ENCODE results near the gene CHSY1. TPM values are rescaled to one million over a fixed set of nuclear protein-coding genes. Genes with fewer than 3 reads are reported as not detected.

CHSY1 gene
- total RNA-seq, 1 experiment from 2014 or later: 82.3 TPM

DNA sequence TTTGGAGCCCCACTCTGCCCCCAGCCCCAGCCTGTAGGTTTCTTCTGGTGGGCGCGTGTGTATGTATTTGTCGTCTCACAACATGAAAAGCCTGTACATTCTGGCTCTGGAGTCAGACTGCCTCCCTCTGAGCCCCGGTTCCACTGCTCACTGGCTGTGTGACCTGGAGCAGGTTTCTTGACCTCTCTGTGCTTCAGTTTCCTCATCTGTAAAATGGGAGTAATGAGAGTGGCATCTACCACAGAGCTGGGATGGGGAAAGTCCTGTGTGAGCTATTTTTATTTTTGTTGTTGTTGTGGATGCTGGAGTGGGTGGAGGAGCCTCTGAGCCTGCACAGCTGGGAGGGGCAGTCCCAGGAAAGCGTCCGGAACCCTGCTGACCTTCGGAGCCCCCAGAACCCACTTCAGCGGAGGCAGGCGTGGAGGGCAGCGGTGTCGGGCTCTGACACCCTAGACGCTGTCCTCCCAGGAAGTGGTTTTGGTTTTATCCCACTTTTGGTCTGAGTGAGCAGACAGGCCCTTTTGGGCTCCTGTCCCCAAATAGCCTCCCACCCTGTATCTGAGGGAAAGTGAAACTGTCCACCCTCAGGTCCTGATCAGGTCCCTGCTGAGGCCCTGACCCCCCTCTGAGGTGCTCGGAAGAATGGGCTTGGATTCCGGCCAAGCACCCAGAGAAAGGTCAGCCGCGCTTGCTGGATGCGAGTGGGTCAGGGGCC, 103.5 kb downstream of the CHSY1 start:
- H3K4me1 ChIP-seq: peaks cover 28% of the 10 kb centered on the region
- no peaks in the 10 kb centered on the region for H3K36me3 ChIP-seq
- no peak overlapping the region for H3K4me3 ChIP-seq
- no peaks in the 10 kb centered on the region for H3K27me3 ChIP-seq
- peak overlapping the region; percentile 30 for H3K27ac ChIP-seq
- DNase-seq: peak; percentile 36 to 58
- H3K9me3 ChIP-seq (replicated peaks): no peaks in the 10 kb centered on the region

DNA sequence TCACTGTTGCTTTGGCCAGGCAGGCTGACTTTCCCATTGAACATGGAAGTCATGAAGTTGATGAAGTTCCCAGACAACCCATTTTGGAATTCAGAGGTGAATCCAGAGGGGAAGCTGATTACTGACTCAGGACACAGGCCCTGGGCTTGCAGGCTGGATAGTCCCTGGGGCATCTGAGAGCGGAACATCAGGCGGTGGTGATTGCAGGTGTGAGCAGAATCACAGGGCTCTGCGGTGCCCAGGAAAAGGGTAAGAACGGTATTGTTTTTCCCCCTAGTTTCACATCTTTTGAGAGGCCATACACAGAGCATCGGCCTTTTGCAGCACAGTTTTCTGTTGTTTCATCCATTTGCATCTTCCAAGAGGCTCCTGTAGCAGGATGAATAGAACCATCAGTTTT, 104.7 kb downstream of the CHSY1 start:
- Histone ChIP-seq H3K4me3 (no peak overlapping the region), H3K4me1 (peaks cover 28% of the 10 kb centered on the region), H3K27me3 (no peaks in the 10 kb centered on the region), H3K9me3 (replicated peaks) (no peaks in the 10 kb centered on the region), H3K27ac (no peak overlapping the region), H3K36me3 (no peaks in the 10 kb centered on the region)
- DNase-seq: no peak

DNA sequence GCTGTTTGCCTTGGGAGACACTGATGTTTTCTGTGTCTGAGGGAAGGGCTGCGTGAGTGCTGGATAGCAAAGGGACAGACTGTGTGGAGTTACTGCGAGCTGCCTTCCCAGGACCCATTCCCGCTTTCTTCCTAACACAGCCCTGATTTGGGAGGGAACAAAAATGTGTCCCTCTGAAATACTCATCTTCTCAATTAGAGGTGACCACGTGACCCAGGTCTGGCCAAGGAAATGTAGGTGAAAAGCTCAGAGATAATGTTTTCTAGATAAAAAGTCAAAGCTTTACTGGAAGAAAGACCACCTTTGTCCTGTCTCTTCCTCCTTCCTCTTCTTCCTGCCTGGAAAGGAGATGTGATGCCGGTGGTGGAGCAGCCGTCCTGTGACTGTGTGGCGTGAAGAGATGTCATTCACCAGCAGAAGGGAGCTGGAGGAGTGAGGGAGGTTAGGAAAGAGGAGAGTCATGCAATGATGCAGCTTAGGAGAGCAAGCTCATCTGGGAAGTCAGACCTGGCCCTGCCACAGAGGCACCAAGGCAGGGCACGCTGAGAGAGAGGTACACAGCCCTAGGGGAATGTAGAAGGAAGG, 105.6 kb downstream of the CHSY1 start:
- Histone ChIP-seq H3K9me3 (replicated peaks) (no peaks in the 10 kb centered on the region), H3K4me3 (no peak overlapping the region), H3K36me3 (no peaks in the 10 kb centered on the region), H3K27me3 (no peaks in the 10 kb centered on the region), H3K27ac (no peak overlapping the region), H3K4me1 (peaks cover 26% of the 10 kb centered on the region)
- DNase-seq: no peak

DNA sequence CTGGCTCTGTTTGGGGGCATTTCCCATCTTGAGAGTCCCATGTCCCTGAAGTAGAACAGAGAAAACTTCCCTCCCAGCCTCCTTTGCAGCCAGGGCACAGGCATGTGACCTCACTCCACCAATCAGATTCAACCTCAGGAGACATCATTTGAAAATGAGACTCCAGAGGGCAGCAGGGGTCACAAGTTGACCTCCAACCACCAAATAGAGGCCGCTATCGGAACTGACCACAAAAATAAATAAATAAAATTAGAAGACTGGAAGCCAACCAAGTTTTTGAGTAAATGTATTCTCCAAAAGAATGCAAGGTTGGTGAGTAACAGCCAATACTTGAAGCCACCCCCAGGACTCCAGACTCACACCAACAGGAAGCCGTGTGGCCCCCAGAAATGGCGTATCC, 106.5 kb downstream of the CHSY1 start:
- no peaks in the 10 kb centered on the region for H3K27me3 ChIP-seq
- no peak for DNase-seq
- H3K4me1 ChIP-seq: peaks cover 25% of the 10 kb centered on the region
- H3K27ac ChIP-seq: no peak overlapping the region
- no peak overlapping the region for H3K4me3 ChIP-seq
- no peaks in the 10 kb centered on the region for H3K36me3 ChIP-seq
- no peaks in the 10 kb centered on the region for H3K9me3 ChIP-seq (replicated peaks)

DNA sequence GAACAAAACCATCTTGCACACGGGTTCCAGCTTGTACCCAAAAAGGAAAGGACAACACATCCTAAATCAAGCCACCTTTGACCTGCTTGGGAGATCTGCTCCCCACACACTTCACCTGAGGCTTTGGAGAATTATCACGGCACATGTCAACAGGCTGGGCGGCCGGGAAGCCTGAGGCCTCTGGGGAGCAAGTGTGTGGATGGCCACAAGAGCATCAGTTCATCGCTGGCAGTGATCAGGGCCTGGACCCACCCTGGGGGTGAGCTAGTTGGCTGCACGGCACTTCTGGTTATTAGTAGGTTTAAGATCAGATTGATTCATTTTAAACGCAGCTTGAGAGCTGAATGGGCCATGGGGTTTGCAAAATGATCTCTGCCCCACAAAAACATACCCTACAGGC, 108.5 kb downstream of the CHSY1 start:
- H3K9me3 ChIP-seq (replicated peaks): no peaks in the 10 kb centered on the region
- peaks cover 27% of the 10 kb centered on the region for H3K4me1 ChIP-seq
- H3K4me3 ChIP-seq: no peak overlapping the region
- no peak overlapping the region for H3K27ac ChIP-seq
- no peaks in the 10 kb centered on the region for H3K27me3 ChIP-seq
- DNase-seq: no peak
- no peaks in the 10 kb centered on the region for H3K36me3 ChIP-seq

DNA sequence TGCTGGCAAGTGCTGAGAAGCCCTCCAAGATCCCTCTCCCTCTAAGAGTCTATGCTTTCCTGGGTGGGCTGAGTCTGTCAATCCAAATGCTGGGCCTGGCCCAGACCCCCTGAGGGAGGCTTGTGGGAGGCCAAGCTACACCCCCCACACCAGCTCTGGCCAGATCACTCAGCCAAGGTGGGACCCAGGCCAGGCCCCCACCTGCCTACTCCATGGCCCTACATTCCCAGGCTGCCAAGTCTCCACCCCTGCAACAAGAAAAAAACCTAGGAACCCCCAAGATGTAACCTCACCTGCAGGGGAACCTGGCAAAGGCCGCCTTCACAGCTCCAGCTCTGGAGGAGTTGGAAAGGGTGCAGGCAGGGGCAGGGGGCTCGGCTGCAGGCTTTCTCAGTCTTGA, 109.1 kb downstream of the CHSY1 start:
- Histone ChIP-seq H3K27ac (no peak overlapping the region), H3K4me3 (no peak overlapping the region)

DNA sequence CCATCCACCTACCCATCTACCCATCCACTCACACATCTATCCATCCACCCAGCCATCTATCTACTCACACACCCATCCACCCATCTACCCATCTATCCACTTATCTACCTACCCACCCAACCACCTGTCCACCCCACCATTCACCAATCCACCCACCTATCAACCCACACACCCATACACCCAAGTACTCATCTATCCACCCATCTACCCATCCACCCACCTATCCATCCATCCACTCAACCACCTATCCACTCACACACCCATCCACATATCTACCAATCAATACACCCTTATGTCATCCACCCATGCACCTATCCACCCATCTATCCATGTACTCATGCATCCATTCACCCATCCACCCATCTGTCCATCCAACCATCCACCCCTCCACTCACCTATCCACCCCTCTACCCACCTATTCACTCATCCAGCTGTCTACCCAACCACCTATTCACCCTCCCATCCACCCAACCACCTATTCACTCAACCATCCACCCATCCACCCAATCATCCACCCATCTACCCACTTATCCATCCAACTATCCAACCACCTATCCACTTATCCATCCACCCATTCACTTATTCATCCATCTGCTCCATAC, 109.8 kb downstream of the CHSY1 start:
- Histone ChIP-seq H3K4me1 (peaks cover 30% of the 10 kb centered on the region), H3K9me3 (replicated peaks) (no peaks in the 10 kb centered on the region), H3K27me3 (no peaks in the 10 kb centered on the region), H3K27ac (no peak overlapping the region), H3K36me3 (no peaks in the 10 kb centered on the region), H3K4me3 (no peak overlapping the region)
- DNase-seq: no peak

More for the DNA sequence above, 109.1 kb downstream of the CHSY1 start:
- Histone ChIP-seq H3K9me3 (replicated peaks) (no peaks in the 10 kb centered on the region), H3K27me3 (no peaks in the 10 kb centered on the region), H3K4me1 (peaks cover 30% of the 10 kb centered on the region), H3K36me3 (no peaks in the 10 kb centered on the region)
- DNase-seq: no peak

DNA sequence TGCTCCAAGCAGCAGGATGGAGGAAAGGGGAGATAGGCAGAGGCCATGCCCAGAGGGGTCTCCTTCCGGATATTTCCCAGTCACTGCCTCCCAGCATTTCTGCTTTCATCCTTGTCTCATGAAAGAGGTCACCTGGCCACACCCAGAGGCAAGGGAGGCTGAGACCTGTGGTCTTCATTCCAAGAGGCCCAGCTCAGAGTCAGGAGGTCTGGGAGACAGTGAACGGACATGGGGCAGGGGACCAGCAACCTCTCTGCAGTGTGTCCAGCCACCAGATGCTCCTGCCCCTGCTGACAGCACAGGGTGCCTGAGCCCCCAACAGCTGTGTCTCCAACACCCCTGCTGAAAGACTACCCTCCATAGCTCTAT, 111.2 kb downstream of the CHSY1 start:
- Histone ChIP-seq H3K9me3 (replicated peaks) (no peaks in the 10 kb centered on the region), H3K36me3 (no peaks in the 10 kb centered on the region), H3K4me1 (peaks cover 30% of the 10 kb centered on the region), H3K27ac (no peak overlapping the region), H3K4me3 (no peak overlapping the region), H3K27me3 (no peaks in the 10 kb centered on the region)
- no peak for DNase-seq

DNA sequence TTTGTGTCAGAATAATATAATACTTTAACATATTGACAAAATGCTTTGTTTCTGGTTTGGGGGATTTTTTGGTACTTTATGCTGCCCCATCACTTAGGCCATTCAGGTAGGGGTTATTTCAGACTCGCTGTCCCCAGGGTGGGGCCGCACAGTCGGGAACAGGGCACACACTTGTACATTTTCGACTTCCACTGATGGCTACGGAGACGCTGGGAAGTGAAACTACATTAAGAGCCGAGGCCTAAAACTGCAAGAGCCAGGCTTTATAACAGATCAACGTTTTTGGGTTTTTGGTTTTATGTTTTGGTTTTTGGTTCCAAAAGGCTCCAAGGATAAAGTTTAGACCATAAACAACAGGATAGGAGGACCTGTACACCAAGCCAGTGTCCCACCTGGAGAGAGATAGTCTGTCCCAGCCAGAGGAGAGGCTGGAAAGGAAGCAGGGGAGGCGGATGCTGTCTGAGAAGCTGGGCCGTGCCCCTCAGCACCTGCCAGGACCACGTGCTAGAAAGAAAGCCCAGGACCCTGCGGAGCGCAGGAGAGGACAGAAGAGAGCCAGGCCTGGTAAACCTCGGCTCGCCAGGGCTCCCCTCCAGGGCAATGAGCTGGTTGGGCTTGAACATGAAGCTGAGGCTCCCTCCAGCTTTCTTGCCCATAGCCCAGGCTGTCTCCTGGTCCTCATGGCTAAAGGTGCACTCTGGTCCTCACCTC, 111.7 kb downstream of the CHSY1 start:
- no peak overlapping the region for H3K27ac ChIP-seq

DNA sequence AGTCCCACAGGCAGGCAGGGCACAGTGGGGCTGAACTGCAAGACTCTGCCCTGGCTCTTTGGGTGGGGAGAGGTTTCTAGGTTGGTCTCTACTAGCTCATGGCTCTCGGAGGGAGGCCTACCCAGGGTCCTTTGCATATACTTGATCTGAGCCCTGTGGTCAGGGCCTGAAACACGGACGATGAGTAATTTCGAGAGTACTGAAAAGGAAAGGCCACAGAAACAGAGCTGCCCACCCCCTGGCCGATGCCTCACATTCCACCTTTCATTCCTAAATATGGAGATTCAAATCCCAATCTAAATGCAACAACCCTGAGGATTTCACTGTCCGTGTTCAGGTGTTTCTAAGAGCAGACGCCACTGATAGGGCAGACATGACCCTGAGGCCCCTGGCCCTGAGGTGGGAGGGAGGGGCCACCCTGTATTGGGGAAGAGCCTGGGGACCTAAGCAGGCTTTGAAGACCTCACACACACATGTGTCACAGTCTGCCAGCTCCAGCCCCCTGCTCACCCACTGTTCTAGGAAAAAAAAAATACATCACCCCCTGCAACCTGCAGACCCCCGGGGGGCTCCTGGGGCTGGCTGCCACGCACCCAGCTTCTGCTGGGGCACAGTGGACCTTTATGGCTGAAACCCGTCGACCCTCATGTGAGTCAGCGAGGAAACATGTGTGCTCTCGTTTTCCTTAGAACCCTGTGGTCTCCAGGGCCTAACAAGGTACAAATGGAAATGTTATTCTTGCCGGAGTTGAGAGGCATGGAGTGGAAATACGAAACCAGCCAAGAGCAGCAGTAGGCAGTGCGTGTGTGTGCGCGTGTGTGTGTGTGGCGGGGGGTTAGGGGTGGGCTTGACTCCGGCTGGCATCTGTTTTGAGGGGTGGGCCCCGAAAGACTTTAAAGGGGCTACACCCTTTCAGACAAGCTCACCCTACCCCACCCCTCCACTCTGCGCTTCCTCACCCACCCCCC, 112.7 kb downstream of the CHSY1 start:
- peak; percentile 71 to 85 for DNase-seq
- peak overlapping the region; percentile 60 for H3K27ac ChIP-seq

More for the DNA sequence above, 111.7 kb downstream of the CHSY1 start:
- H3K9me3 ChIP-seq (replicated peaks): no peaks in the 10 kb centered on the region
- no peaks in the 10 kb centered on the region for H3K36me3 ChIP-seq
- no peak for DNase-seq
- no peaks in the 10 kb centered on the region for H3K27me3 ChIP-seq
- H3K4me1 ChIP-seq: peaks cover 30% of the 10 kb centered on the region
- no peak overlapping the region for H3K4me3 ChIP-seq

DNA sequence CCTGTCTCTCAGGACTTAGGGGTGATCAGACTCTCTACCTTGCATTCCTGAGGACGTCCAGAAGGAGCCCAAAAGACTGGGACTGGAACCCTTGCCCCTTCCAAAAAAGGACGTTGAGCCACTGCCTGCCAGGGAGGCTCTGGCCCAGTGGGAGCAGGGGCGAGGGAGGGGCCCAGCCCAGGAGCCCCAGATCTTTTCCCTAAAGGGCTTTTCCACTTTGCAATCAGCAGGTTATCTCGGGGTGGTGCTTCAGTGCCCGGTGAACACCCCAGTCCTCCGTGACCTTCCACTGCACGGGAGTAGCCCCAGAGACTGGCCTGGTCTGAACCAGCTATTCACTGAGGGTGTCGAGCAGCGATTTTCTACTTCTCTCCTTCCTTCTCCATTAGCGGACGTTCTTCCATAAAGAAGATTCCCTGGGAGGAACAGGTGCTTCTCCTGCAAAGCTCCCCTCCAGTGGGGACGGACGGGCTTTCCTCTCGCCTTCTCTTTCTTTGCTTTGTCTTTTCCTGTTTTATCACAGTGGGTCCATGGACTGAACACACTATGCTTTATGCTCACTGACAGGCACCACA, 113.7 kb downstream of the CHSY1 start:
- Histone ChIP-seq H3K9me3 (replicated peaks) (peaks cover 9% of the 10 kb centered on the region), H3K27me3 (no peaks in the 10 kb centered on the region), H3K4me3 (no peak overlapping the region), H3K36me3 (no peaks in the 10 kb centered on the region), H3K27ac (no peak overlapping the region), H3K4me1 (peaks cover 30% of the 10 kb centered on the region)
- DNase-seq: no peak

More for the DNA sequence above, 112.7 kb downstream of the CHSY1 start:
- no peaks in the 10 kb centered on the region for H3K27me3 ChIP-seq
- peak overlapping the region; percentile 19; the same call in 1 of the 2 replicates for H3K4me3 ChIP-seq
- H3K4me1 ChIP-seq: peaks cover 30% of the 10 kb centered on the region
- no peaks in the 10 kb centered on the region for H3K36me3 ChIP-seq
- peaks cover 8% of the 10 kb centered on the region for H3K9me3 ChIP-seq (replicated peaks)

DNA sequence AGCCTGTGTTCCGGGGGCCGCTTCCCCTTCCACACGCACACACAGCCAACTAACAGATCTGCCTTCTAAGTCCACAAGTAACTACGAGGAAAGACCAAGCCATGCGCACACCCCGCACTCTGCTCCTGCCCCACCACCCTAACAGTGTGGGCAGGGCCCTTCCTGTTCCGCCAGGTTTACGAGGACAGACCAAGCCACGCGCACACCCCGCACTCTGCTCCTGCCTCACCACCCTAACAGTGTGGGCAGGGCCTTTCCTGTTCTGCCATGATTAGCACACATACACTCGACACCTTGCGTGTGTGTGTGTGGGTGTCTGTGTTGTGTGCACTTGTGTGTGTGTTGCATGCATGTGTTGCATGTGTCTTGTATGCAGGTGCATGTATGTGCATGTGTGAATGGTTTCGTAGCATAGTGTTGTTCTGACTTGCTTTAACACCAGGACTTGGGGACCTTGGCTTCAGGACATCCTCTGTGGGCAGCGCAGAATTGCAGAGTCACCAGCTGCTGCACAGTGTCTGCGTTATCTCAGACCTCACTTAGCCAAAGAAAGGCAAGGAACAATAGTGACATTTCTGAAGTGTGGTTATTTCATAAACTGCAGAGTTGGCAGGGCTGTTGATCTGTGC, 114.4 kb downstream of the CHSY1 start:
- H3K27ac ChIP-seq: no peak overlapping the region
- no peaks in the 10 kb centered on the region for H3K36me3 ChIP-seq
- DNase-seq: no peak
- H3K4me1 ChIP-seq: peaks cover 30% of the 10 kb centered on the region
- H3K9me3 ChIP-seq (replicated peaks): peaks cover 9% of the 10 kb centered on the region
- H3K4me3 ChIP-seq: no peak overlapping the region
- H3K27me3 ChIP-seq: no peaks in the 10 kb centered on the region

DNA sequence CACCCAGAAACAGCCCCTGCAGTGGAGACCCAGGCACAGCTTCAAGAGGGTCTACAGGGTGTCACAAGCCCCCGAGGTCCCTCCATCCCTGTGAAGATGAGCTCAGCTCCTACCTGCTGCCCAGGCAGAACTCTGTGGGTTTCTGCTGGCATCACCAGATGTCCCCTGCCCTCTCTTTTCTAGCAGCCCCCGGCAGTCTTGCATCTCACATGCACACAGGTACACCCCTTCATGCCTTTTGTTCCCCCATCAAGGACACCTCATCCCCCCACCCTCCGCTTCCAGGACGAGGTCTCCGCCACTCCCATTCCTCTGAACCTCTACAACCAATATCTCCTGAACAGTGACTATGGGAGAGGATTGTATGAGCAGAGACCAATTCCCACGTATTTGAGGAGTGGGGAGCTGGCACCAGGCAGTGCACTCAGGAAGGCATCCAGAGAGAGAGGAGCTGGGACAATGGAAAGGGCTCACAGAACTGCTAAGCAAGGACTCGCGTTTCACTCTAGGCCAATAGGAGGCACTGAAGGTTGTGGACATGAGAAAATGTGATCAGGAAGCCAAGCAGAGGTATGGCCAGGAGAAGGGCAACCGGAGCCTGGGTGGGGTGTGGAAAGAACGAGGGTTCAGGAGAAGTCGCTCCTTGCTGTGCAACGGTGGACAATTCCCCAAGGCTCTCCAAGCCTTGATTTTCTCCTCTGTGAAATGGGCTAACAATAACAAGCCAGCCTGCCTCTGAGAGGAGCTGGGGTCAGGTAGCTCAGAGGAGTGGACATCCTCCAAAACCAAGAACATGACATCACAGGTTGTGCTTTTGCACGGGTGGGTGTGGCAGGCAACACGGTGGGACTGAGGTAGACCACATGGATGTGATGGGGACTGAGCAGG, 115.2 kb downstream of the CHSY1 start:
- Histone ChIP-seq H3K9me3 (replicated peaks) (peaks cover 9% of the 10 kb centered on the region), H3K27ac (no peak overlapping the region), H3K27me3 (no peaks in the 10 kb centered on the region)

More for the DNA sequence above, 115.2 kb downstream of the CHSY1 start:
- no peaks in the 10 kb centered on the region for H3K36me3 ChIP-seq
- peaks cover 30% of the 10 kb centered on the region for H3K4me1 ChIP-seq
- no peak for DNase-seq
- H3K4me3 ChIP-seq: no peak overlapping the region

All from SJCRH30 (cell line).